HG03280 (cell line): ENCODE results near the gene ABI1.

ENCODE experiments used
- ATAC-seq: cut with Tn5 transposase; IDR thresholded peaks from one replicate; pipeline ENCODE4 v1.9.1; 2021; ENCODE audit warnings: mild to moderate bottlenecking, moderate library complexity; ENCODE audit not compliant: unreplicated experiment

The ABI1 gene

DNA sequence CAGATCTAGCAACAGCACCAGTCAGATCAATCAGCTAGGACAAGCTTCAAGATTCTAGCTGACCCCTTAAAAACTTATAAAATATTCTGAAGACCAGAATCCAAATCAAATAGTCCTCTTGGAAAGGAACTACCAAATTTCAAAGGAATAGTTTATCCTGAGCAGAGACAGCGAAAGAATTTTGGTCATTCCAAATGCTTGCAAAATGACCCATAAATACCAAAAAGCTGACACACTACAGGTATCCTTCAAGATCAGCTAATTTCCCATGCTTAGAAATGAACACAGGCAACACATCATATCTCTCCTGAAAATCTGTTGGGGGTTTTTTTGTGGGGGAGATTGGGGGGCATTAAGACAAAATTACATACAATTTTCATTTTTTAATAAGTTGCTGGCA, 84.5 kb downstream of the ABI1 start:
- no peak for ATAC-seq

GRCh38 chr10:26773633-26774032, 87.1 kb downstream of the ABI1 start:
- ATAC-seq, result no peak

DNA sequence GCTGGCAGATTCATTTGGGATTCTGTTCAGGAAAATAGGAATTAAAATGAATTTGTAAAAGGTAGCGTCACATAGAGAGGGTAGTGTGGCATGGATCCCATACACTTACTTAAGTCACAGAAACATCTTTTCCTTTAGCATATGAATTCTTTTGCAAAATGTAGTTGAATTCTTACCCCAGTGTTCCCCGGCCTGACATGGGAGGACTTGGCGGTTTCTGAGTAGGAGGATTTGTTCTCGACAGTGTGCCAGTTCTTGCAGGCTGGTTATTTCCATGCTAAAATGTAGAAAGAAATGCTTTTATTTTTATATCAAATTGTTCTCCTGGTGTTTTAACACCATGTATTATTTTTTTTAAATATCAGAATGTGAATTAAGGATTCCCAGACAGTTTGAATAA, 90.7 kb downstream of the ABI1 start:
- ATAC-seq, result no peak

GRCh38 chr10:26765549-26765948, 95.2 kb downstream of the ABI1 start:
- no peak for ATAC-seq

DNA sequence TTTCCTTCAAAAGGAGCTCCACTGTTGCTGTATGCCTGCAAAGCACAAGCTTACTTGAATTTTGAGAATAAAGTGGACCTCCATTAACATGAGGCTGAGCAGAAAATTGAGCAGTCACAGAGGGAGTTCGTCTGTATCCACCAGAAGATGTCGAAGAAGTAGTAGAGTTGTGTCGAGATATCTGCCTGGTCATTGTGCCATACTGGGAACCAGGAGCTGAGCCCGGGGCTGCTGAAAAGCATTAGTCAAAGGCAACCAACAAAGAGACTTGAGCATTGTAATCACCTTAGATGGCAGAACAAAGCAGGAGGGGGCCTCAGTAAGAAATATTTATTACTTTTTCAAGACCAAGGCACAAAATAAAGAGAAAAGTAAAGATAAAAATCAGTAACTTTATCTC, 101.8 kb downstream of the ABI1 start:
- ATAC-seq, result no peak

- ATAC-seq, result peak; percentile 95
Observed at GRCh38 chr10:26755443-26755903, 105.3 kb downstream of the ABI1 start.

GRCh38 chr10:26746061-26746460, 114.7 kb downstream of the ABI1 start:
- no peak for ATAC-seq

GRCh38 chr10:26743841-26744240, 116.9 kb downstream of the ABI1 start:
- ATAC-seq, result no peak

DNA sequence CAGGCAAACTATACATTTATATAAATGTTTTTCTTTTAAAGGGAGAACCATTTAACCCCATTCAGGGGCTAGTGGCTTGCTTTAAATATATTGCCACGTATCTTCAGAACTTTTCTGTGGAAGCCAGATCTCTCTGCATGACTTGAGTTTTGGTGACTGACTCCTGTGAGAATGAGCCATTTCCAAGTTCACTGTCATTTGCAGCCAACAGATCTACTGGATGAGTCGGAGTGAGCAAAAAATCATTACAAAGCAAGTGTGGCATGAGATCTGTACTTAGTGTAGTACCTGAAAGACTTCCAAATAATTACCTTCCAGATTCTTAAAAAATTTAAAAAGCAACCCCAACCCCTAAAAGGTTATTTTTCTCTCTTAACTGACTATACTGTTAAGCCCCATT, 117.7 kb downstream of the ABI1 start:
- no peak for ATAC-seq

DNA sequence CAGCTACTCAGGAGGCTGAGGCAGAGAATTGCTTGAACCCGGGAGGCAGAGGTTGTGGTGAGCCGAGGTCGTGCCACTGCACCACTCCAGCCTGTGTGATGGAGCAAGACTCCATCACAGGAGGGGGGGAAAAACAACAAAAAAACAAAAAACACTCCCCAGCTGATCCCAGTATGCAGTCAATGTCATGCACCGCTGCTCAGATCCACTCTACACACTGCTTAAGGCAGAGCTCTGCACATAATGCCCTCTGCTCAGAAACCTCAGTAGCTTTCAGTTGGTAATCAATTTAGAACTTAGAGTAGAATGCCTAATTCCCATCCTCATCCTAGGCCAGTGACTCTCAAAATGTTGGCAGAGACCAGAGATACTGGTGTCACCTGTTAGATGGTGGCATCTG, 119.4 kb downstream of the ABI1 start:
- ATAC-seq, result no peak

- ATAC-seq, result peak; percentile 37
Observed at GRCh38 chr10:26739071-26739631, 121.6 kb downstream of the ABI1 start.

- ATAC-seq, result no peak
Observed at GRCh38 chr10:26738301-26738911, 122.4 kb downstream of the ABI1 start.

- ATAC-seq, result peak; percentile 65
Observed at GRCh38 chr10:26737730-26738129, 123.0 kb downstream of the ABI1 start.

- no peak for ATAC-seq
Observed at GRCh38 chr10:26735435-26735834, 125.3 kb downstream of the ABI1 start.

DNA sequence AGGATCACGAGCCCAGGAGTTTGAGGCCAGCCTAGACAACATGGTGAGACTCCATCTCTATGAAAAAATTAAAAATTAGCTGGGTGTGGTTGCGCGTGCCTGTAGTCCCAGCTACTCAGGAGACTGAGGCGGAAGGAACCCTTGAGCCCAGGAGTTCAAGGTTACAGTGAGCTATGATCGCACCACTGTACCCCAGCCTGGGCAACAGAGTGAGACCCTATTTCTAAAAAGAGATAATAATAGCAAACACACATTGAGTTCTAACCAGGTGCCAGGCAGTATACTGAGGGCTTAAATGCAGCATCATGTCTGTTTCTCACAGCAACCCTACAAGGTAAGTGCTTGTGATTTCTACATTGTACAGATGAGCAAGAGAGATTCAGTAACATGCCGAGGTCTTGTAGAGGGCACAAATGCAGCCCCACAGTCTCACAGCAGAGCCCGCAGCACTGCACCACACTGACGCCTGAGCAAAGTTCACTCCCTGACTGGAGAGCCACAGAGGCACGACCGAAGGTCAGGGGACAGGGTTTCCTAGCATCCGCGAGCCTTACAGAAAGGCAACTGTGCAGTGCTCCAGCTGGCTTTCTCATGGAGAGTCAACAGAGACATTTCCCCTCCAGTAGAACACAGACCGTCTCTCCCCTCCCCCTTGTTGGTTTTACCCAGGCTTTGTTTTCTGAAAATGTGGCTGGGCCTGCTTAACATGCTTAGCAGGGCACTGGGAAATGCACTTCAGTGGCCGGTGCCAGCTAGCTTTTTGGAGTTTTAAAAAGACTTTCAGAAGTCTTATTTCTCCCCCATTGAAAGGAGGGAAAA, 126.8 kb downstream of the ABI1 start:
- no peak for ATAC-seq

DNA sequence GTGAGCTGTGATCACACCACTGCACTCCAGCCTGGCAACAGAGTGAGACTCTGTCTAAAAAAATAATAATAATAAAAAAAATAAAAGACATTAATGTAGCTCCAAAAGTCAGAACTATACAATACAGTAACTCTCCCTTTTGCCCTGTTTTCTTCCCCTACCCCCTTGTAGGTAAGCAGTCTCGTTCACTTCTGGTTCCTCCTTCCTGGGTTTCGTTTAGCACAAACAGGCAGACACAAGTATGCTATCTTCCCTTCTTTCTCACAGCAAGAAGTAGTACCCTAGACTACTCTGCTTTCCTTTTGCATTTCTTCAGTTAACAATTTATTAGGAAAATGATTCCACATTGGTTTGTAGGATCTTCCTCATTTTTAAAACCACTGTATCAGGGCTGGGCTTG, 130.2 kb downstream of the ABI1 start:
- ATAC-seq, result no peak

DNA sequence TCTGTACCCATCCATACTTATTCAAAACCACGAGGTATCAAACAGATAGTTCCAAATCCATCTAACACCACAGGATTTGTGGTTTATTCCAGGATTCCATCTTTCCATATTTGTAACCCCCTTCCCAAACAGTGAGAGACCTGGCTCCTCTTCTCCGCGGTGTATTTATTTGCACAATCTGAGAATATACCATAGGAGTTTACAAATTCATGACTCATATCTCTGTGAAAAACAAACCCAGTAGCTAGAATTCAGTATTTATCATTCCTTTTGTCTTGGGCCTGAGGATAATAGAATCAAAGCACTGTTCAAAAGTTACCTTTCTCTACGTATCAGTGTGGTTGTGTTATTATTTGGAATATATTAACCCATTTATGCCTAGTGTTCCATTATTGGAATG, 131.4 kb downstream of the ABI1 start:
- no peak for ATAC-seq

DNA sequence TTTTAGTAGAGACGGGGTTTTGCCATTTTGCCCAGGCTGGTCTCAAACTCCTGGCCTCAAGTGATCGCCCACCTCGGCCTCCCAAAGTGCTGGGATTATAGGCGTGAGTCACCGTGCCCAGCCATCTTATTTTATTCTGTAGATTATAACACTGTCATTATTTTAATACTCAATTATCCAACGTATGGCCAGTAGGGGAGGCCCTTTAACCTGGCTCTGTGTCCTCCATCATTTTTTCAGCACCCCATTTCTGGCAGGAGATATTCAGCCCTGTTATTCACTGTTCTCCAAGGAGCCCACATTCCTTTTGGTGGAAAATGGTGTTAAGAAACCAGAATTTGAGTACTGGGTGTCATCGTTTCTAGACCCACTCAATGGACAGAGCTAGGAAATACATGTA, 131.8 kb downstream of the ABI1 start:
- ATAC-seq, result no peak

- no peak for ATAC-seq
Observed at GRCh38 chr10:26727005-26727404, 133.8 kb downstream of the ABI1 start.

GRCh38 chr10:26725837-26726727, 134.7 kb downstream of the ABI1 start:
- peak; percentile 64 for ATAC-seq

- no peak for ATAC-seq
Observed at GRCh38 chr10:26723016-26723415, 137.7 kb downstream of the ABI1 start.
